ENCODE results near the gene KCNT1.

Gene KCNT1

DNA sequence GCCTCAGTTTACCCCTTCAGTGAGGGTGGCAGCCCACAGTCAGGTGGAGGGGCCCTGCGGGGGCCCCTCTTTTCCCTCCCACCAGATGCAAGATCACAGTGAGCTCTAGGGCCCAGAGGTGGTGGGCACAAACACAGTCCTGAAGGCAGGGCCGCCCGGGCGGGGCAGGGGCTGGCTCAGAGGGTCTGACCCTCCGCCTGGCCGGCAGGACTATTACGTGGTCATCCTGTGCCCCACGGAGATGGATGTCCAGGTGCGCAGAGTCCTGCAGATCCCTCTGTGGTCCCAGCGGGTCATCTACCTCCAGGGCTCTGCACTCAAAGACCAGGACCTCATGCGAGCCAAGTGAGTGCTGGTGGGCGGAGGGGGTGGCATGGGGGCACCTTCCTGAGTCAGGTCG lies 63.4 kb downstream of the KCNT1 start:
- no peak for DNase-seq (ENCODE audit: low read depth)

GRCh38 chr9:135766251-135766650 lies 64.3 kb downstream of the KCNT1 start:
- DNase-seq (ENCODE audit: low read depth), result no peak

- DNase-seq (ENCODE audit: low read depth), result no peak
Observed at GRCh38 chr9:135766707-135767106, 64.7 kb downstream of the KCNT1 start.

DNA sequence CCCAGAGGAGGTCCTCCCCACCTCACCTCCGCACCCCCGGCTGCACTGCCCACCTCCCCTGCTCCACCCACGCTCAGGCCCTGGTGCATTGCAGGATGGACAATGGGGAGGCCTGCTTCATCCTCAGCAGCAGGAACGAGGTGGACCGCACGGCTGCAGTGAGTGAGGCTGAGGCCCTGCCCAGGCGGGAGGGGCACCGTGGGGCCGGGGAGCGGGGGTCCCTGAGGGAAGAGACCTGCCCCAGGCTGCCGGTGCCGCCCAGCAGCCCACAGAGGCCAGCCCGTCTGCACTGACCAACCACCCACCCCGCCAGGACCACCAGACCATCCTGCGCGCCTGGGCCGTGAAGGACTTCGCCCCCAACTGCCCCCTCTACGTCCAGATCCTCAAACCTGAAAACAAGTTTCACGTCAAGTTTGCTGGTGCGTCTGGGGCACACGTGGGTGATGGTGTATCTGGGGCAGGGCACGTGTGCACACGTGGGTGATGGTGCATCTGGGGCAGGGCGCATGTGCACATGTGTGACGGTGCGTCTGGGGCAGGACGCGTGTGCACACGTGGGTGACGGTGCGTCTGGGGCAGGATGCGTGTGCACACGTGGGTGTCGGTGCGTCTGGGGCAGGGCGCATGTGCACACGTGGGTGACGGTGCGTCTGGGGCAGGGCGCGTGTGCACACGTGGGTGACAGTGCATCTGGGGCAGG lies 66.7 kb downstream of the KCNT1 start:
- DNase-seq (ENCODE audit: low read depth), result no peak

- no peak for DNase-seq (ENCODE audit: low read depth)
Observed at GRCh38 chr9:135769489-135770202, 67.7 kb downstream of the KCNT1 start.

DNA sequence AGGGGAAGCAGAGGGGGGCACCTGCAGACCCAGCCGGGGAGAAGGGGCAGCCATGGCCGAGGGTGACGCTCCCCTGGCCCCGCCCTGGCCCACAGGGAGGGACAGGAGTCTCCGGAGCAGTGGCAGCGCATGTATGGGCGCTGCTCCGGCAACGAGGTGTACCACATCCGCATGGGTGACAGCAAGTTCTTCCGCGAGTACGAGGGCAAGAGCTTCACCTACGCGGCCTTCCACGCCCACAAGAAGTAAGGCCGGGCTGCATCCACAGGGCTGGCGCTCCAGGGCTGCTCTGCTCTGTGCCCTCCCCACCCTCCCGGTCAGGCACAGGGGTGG lies 68.2 kb downstream of the KCNT1 start:
- DNase-seq (ENCODE audit: low read depth), result no peak

- no peak for DNase-seq (ENCODE audit: low read depth)
Observed at GRCh38 chr9:135770771-135771170, 68.8 kb downstream of the KCNT1 start.

GRCh38 chr9:135771401-135772051 lies 69.5 kb downstream of the KCNT1 start:
- no peak for DNase-seq (ENCODE audit: low read depth)

DNA sequence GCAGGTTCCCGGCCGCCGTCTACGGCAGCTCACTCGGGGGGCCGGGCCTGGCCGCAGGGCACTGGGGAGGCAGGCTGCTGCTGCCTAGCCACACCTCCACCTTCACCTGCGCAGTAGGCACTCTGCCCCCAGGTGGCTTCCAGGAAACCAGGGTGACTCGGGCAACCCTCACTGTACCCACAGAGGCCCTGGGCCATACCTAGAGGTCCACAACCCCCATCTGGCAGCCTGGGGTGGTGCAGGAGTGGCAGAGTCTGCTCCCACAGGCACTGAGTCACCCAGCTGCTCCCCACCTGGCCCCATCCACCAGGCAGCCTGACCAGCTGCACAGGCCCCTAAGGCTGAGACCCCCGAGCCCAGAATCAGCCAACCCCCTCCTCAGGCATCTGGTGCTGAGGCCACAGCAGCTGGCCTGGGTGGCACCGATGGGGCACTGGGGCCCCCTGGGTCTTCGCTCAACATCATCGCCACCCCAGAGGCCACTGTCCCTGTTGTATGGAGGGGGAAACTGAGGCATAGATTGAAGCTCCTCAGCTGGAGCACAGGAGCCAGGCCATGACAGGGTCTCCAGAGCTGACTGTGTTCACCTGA lies 70.2 kb downstream of the KCNT1 start:
- DNase-seq (ENCODE audit: low read depth), result peak; percentile 12

DNA sequence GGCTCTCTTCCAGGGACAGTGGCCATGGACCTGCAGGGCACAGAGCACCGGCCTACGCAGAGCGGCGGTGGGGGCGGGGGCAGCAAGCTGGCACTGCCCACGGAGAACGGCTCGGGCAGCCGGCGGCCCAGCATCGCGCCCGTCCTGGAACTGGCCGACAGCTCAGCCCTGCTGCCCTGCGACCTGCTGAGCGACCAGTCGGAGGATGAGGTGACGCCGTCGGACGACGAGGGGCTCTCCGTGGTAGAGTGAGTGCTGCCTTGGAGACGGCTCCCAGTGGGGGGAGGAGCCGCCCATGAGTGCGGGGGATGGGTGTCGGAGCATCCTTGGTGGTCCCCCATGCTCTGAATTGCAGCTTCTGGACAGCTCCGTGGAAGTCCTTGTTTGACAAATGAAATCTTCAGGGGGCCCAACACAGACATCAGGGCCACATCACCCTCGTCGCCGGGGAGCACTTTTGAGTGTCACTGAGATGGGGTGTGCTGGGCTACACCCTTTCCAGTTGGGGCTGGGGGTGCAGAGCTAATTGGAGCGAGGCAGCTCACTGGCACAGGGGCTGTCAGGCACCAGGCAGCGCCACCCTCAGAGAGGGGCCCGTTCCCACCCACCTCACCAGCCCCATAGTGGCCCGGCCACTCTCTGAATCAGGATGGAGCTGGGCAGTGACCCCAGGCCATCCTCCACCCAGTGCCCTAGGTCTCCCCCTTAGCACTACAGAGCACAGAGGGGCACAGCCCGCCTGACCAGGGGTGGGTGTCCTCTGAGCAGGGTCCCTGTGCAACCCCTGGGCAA lies 70.9 kb downstream of the KCNT1 start:
- no peak for DNase-seq (ENCODE audit: low read depth)

- no peak for DNase-seq (ENCODE audit: low read depth)
Observed at GRCh38 chr9:135773530-135774238, 71.7 kb downstream of the KCNT1 start.

DNA sequence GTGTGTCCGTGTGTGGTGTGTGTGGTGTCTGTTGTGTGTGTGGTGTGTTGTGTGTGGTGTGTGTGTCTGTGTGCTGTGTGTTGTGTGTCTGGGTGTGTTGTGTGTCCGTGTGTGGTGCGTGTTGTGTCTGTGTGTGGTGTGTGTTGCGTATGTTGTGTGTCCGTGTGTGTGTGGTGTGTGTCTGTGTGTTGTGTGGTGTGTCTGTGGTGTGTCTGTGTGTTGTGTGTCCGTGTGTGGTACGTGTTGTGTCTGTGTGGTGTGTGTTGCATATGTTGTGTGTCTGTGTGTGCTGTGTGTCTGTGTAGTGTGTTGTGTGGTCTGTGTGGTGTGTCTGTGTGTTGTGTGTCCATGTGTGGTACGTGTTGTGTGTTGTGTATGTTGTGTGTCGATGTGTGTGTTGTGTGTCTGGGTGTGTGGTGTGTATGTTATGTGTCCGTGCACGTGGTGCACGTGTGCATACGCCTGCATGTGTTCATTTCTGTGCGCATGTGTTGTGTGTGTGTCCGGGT lies 72.3 kb downstream of the KCNT1 start:
- DNase-seq (ENCODE audit: low read depth), result no peak

DNA sequence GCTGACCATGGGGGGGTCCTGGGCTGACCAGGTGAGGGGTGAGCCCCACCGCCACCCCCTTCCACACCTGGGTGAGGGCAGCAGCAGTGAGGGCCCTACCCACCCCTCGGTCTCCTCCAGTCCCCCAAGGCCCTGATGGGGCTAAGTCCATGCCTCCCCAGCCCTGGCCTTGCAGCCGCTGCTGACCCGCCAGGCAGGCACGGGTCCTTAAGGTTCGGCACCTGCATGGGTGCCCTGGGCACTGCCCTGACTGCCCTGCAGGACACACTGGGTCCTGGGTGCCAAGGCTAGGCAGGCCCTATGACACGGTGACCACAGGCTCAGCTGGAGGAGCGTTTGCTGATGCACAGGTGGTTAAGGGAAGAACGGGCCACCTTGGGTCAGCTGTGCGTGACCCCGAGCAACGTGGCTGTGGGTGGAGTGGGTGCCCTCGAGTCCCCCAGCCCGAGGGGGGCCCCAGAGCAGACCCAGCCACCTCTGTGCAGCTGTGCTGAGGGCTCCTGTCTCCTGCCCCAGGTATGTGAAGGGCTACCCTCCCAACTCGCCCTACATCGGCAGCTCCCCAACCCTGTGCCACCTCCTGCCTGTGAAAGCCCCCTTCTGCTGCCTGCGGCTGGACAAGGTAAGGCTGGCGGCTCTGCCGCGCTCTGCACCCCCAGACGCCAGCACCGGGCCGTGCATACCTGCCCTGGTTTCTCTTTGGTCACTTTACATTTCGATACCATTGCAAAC lies 73.0 kb downstream of the KCNT1 start:
- DNase-seq (ENCODE audit: low read depth), result no peak

DNA sequence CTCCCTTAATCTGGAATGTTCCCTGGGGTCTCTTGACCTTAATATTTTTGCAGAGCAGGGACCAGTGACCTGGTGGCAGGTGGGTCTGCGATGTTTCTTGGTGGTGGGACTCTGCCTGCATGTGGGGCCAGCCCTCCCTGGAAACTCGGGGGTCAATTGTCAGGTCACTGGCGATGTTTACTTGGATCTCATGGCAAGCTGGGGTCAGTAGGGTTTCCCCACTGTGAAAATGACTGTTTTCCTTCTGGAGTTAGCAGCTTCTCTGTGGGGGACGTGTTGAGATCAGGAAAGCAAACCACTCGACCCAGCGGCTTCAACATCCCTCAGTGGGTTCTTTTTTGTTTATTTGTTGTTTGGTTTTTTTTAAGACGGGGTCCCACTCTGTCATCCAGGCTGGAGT lies 73.9 kb downstream of the KCNT1 start:
- DNase-seq (ENCODE audit: low read depth), result no peak

DNA sequence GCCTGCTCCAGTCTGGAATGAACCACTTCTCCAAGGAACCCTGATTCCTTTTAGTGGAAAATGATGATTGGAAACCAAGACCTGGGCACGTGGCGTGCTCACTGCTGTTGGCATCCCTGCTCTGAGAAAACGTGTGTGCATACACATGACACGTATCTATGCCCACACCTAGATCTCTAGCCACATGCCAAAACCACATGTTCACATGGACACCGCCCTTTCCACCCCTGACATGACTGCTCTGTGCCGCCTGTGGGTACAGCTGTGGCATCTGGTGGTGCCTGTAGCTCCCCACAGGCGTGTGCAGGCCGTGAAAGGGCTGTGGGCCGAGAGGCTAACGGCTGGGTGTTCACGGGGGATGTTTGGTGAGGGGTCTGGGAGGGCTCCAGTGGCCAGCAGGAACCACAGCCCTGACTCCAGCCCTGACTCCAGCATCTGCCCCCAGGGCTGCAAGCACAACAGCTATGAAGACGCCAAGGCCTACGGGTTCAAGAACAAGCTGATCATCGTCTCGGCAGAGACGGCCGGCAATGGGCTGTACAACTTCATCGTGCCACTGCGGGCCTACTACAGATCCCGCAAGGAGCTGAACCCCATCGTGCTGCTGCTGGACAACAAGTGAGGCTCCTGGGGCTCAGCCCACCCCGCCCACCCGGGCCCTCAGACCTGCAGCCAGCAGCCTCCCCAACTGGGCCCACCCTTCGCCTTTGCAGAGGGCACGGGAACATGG lies 75.1 kb downstream of the KCNT1 start:
- no peak for DNase-seq (ENCODE audit: low read depth)

DNA sequence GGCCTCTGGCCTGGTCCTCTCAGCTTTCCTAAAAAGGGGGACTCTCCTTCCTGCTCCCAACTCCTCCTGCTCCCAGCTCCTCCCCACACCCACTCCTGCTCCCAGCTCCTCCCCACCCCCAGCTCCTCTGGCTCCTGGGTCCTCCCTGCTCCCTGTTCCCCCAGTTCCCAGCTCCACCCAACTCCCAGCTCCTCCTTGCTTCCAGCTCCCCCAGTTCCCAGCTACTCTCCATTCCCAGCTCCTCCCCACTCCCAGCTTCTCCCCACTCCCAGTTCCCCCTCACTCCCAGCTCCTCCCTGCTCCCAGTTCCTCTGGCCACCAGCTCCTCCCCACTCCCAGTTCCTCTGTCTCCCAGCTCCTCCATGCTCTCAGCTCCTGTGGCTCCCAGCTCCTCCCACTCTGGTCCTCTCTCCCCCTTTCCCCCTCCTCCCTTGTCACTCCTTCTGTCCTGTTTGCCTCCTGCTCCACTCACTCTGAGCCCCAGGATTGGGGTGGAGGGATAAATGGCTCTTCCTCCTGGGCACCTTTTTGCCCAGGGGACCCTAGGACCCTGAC lies 75.7 kb downstream of the KCNT1 start:
- no peak for DNase-seq (ENCODE audit: low read depth)

DNA sequence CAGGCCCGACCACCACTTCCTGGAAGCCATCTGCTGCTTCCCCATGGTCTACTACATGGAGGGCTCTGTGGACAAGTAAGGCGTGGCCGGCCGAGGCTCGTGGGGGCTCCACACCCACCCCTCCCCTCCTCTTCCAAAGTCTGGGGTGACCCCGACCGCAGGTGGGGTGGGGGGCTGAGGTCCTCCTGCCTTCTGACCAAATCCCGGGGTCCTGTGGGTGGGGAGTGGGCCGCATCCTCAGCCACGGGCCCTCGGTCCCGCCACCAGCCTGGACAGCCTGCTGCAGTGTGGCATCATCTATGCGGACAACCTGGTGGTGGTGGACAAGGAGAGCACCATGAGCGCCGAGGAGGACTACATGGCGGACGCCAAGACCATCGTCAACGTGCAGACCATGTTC lies 76.4 kb downstream of the KCNT1 start:
- DNase-seq (ENCODE audit: low read depth), result no peak

GRCh38 chr9:135779571-135779970 lies 77.6 kb downstream of the KCNT1 start:
- DNase-seq (ENCODE audit: low read depth), result no peak

GRCh38 chr9:135780086-135780485 lies 78.1 kb downstream of the KCNT1 start:
- DNase-seq (ENCODE audit: low read depth), result no peak

DNA sequence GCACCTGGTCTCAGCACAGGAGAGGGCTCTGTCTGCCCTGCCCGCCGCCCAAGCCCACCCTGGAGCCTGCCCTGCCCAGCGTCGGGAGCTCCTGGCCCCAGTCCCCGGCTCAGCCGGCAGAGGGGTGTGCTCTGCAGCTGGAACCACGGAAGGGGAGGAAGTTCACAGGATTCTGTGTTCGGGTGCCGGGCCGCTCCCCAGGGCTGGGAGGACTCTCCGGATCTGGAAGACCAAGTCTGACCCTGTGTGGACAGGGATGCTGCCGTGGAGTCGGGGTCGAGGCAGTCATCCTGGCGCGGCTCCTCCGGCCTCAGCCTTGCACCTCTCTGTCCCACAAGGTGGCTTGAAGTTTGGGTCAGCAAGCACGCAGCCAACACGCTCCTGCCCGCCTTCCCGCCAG lies 78.6 kb downstream of the KCNT1 start:
- DNase-seq (ENCODE audit: low read depth), result no peak

Measured in activated T-cell treated with anti-CD3 and anti-CD28 coated beads for 48 hours (primary cell).